ENCODE measurements around the gene APLN.

GRCh38 chrX:129649268-129650182, 5.2 kb downstream of the APLN start:
- TF ChIP-seq CTCF (IDR thresholded peaks at IDR 0.05; ENCODE audit: low read depth, low read length) (no peak), MAX (IDR thresholded peaks at IDR 0.05; ENCODE audit: low read depth, low read length) (no peak)

Measured in NB4 (cell line).